ENCODE data around the gene CXXC5. TPM values are rescaled to one million over a fixed set of nuclear protein-coding genes. Genes with fewer than 3 reads are reported as not detected.

Gene CXXC5
- total and polyA plus RNA-seq, 9 of the 15 experiments (the other 6 are each of a cell fraction or from before 2014, with no cell fraction given), result 1.9 to 123 (median 45.8) TPM

- TF ChIP-seq MCM2 (IDR thresholded peaks at IDR 0.05; ENCODE audit: low read depth) (no peak), ZBTB9 (CRISPR knock-in tag; IDR thresholded peaks at IDR 0.05) (peak; percentile 77; the same call in 1 of the 2 replicates), FIP1L1 (IDR thresholded peaks at IDR 0.05; ENCODE audit: low read depth, low read length, poor library complexity, severe bottlenecking) (no peak), IRF1 (CRISPR knock-in tag; IDR thresholded peaks at IDR 0.05; ENCODE audit: borderline replicate concordance) (no peak), ARNT (IDR thresholded peaks at IDR 0.05) (no peak), SREBF2 (CRISPR knock-in tag; IDR thresholded peaks at IDR 0.05) (no peak), ZMIZ1 (IDR thresholded peaks at IDR 0.05; ENCODE audit: low read depth in 2 of 2, low read length in 2 of 2) (no peak), ZNF280B (CRISPR knock-in tag; IDR thresholded peaks at IDR 0.05) (no peak), FOXO4 (CRISPR knock-in tag; IDR thresholded peaks at IDR 0.05) (0 out of 2 replicates have a peak, but pooled peaks have one; percentile 59), ETV1 (tag; conservative IDR thresholded peaks at IDR 0.05; ENCODE audit: low read depth) (no peak), IFI16 (CRISPR knock-in tag; IDR thresholded peaks at IDR 0.05) (no peak), CCAR2 (IDR thresholded peaks at IDR 0.05; ENCODE audit: low read depth, low read length) (no peak), PHTF2 (CRISPR knock-in tag; IDR thresholded peaks at IDR 0.05) (no peak), TAF7 (tag; IDR thresholded peaks at IDR 0.05) (peak; percentile 48; the same call in 1 of the 2 replicates), HIVEP1 (CRISPR knock-in tag; IDR thresholded peaks at IDR 0.05) (peak; percentile 76; the same call in 1 of the 2 replicates), CHCHD3 (CRISPR knock-in tag; IDR thresholded peaks at IDR 0.05) (0 out of 2 replicates have a peak, but pooled peaks have one; percentile 32), ZNF551 (CRISPR knock-in tag; IDR thresholded peaks at IDR 0.05) (no peak), NFYB (IDR thresholded peaks at IDR 0.05; ENCODE audit: extremely low read depth, insufficient read length) (no peak)
Observed at GRCh38 chr5:139638090-139638735, 9.9 kb upstream of the CXXC5 start (continued).

All from K562 (cell line).